ENCODE data around the gene RPS6KA2.

RPS6KA2 gene

GRCh38 chr6:166461821-166462460, 165.1 kb downstream of the RPS6KA2 start:
- no peak for DNase-seq

GRCh38 chr6:166460473-166461437, 166.3 kb downstream of the RPS6KA2 start:
- no peak for DNase-seq

- DNase-seq: no peak
Observed at GRCh38 chr6:166459906-166460305, 167.1 kb downstream of the RPS6KA2 start.

GRCh38 chr6:166459272-166459671, 167.8 kb downstream of the RPS6KA2 start:
- DNase-seq: no peak

DNA sequence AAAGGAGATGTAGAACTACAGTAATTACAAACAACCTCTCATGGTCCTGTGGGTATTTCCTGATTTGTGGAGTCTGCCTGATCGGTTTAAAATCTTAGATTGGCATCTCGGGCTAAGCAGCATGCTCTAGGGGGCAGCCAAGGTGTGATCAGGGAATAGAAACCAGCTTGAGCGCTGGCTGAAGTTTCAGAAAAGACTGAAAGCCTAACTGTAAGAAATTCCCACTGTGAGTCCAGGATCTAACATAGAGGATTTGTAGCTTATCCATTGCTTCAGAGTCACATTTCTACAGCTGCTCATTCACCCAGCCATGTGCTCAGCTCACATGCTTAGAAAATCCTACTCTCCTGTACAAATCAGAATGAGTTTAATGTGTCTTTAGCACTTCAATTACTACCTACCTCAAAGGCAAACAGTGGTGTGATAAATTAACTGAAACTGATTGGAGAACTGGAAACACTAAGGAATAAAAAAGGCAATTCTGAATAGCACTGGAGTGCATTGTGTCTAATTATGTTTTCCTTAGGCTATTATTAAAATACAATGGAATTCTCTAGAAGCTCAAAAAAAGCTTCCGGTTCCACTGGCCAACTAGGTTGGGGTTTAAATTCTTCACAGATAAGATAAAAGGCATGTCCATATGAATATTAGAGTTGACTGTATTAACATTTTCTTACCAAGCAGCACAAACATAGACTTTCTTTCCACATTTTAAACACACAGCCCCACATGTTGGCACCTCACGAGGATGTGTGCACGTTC, 170.5 kb downstream of the RPS6KA2 start:
- peak; percentile 40 for DNase-seq

DNA sequence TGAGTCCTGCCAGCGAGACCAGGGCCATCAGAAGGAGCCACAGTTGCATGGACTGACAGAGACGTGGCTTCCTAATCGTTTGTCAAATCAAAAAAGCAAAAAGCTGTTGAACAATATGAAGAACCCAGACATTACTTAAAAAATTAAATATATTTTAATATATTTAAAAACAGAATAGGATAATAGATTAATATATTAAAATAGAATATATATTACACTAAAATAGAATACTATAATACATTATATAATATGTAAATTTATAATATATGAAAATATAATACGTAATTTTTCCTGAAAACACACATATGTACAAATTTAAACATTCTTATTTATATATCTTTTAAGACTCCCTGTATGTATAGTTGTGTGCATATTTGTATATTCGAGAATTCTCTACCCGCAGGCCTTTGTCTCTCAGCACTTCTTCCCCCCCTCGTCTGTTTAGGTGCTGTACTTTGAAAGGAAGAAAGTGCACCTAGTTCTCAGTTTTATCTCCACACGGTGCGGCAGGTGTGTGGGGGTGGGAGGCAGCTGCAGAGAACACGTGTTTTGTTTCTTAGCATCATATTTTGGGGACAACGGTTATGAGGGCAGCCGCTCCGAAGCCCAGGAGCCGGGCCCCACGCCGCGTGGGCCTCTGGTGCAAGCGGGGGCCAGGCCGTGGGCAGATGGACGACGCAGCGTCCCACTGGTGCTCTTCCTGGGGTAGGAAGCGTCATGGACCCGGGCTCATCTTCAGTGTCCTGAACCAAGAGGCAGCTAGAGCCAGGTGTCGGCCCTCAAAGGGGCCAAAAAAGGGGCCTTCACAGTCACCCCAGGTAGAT, 172.1 kb downstream of the RPS6KA2 start:
- no peak for DNase-seq

DNA sequence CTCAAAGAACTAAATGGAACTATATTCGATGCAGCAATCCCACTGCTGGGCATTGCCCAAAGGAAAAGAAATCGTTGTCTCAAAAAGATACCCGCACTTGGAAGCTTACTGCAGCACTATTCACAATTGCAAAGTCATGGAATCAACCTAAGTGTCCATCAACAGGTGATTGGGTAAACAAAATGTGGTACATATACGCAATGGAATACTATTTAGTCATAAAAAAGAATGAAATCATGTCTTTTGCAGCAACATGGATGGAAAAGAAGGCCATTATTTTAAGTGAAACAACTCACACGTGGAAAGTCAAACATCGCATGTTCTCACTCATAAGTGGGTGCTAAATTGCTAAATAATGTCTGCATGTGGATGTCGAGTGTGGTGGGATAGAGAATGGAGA, 173.4 kb downstream of the RPS6KA2 start:
- DNase-seq: no peak

DNA sequence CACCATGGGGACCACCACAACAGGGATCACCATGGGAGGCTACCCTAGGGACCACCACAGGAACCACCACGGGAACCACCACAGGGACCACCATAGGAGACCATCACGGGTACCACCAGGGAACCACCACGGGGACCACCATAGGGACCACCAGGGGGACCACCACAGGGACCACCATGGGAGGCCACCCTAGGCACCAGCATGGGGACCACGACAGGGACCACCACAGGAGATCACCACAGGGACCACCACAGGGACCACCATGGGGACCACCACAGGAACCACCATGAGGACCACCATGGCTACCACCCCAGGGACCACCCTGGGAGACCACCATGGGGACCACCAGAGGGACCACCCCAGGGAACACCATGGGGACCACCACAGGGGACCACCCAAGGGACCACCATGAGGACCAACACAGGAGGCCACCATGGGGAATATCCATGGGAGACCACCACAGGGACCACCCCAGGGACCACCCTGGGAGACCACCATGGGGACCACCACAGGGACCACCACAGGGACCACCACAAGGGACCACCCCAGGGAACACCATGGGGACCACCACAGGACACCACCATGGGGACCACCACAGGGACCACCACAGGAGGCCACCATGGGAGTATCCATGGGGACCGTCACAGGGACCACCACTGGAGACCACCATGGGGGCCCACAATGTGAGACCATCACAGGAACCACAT, 176.7 kb downstream of the RPS6KA2 start:
- no peak for DNase-seq

DNA sequence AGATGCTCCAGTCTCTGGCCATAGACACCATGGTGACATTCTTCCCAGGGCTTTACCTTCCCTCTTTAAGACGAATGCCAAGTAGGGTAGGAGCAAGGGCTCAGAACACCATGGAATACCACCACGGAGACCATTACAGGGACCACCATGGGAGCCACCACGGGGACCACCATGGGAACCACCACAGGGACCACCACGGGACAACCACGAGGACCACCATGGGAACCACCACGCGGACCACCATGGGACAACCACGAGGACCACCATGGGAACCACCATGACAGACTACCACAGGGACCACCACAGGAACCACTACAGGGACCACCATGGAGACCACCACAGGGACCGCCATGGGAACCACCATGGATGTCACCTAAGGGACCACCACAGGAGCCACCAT, 177.4 kb downstream of the RPS6KA2 start:
- no peak for DNase-seq

- no peak for DNase-seq
Observed at GRCh38 chr6:166449036-166449435, 178.0 kb downstream of the RPS6KA2 start.

DNA sequence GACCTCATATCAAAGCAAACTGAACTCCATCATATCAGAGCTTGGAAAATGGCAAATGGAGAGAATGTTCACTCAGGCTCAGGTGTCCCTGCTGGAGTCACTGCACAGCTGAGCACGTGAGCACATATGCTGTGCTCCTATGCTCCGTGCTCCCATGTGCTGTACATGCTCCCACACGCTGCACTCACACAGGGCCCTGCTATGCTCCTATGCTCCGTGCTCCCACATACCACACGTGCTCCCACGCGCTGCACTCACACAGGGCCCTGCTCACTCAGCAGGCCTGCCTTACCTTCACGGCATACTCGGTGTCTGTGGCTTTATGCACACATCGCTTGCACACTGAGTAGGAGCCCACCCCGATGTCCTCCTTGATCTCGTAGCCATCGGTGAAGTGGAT, 178.6 kb downstream of the RPS6KA2 start:
- DNase-seq: no peak

GRCh38 chr6:166446567-166447065, 180.4 kb downstream of the RPS6KA2 start:
- no peak for DNase-seq

- no peak for DNase-seq
Observed at GRCh38 chr6:166446146-166446545, 180.9 kb downstream of the RPS6KA2 start.

GRCh38 chr6:166444446-166444845, 182.6 kb downstream of the RPS6KA2 start:
- no peak for DNase-seq

GRCh38 chr6:166443166-166443565, 183.9 kb downstream of the RPS6KA2 start:
- no peak for DNase-seq

DNA sequence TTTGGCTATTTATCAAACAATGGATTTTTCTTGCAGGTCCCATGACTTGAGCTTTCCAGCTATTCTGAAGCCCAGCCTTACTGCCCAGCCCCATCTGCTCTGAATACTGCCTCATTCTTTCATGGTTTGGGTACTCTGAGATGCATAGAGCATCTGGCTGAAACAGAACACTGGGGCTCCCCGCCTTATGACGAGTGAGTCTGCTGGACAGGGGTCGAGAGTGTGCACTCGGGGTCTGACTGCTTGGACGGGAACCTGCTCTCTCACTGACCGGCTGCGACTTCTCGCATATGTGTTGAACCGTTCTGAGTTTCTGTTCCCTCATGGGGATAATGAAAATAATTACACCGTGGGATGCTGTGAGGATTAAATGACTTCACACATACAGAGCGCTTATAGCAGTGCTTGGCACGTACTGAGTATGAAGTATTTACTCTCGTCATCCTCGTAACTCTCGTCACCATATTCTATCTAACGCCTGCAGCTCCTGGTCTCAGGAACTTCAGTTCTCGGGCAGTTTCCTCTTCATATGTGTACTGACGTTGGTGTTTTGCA, 184.8 kb downstream of the RPS6KA2 start:
- no peak for DNase-seq

- DNase-seq: no peak
Observed at GRCh38 chr6:166441325-166442078, 185.5 kb downstream of the RPS6KA2 start.

GRCh38 chr6:166440729-166441128, 186.3 kb downstream of the RPS6KA2 start:
- DNase-seq: no peak

DNA sequence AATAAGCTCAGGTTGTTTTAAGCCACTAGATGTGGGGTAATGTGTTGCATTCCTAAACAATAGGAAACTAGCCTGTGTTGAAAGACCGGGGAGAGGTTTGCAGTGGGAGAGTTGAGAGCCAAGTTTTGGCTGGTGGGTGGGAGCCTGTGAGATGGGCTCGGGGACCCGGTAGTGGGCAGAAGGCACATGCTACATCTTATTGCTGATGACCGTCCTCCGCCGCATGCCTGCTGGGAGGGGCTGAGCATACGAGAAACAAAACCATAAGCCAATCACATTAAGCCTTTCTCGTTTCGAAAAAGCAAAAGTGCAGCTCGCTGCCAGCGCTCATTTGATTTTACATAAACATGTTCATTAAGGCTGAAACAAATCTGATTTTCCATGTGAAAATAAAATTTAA, 186.9 kb downstream of the RPS6KA2 start:
- no peak for DNase-seq

DNA sequence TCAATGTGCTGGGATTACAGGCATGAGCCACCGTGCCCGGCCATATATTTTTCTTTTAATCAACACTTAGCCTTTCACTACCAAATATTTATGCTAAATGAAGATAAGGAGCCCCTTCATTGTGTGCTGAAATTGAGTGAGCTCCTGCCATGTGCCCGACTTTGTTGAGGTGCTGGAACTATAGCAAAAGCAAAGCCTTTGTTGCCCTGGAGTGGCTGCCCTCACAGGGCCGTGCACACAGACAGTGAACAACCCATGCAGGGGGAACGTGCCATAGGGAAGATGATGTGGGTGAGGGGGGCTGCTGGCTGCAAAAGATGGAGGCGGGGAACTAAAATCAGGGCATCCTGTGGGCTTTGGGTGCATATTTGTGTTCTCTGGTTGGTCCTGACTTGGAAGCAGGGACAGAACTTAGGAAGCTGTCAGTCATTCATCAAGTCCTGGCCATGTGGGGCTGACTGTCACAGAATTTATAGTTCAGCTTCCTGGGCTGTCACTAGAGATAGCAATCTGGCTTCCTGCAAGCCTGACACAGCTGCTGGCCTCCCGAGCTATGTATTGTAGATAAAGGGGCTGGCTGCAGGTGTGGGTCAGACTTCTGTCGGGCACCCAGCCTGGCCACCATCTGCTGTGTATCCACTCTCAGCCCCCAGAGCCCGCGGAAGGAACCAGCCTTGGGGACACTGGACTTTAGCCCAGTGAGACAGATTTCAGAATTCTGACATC, 187.5 kb downstream of the RPS6KA2 start:
- no peak for DNase-seq
